GM12873 (cell line): ENCODE measurements around the gene VTI1A.

Source experiments
- TF ChIP-seq, protein P1 (sequence below): IDR thresholded peaks from 2 replicates; pipeline ENCODE4 v1.5.1; 2012; ENCODE audit warnings: low read depth, mild to moderate bottlenecking, moderate library complexity, low read length, control low read depth; ENCODE audit not compliant: insufficient read depth; ENCODE audit errors: missing control alignments

The VTI1A gene

DNA sequence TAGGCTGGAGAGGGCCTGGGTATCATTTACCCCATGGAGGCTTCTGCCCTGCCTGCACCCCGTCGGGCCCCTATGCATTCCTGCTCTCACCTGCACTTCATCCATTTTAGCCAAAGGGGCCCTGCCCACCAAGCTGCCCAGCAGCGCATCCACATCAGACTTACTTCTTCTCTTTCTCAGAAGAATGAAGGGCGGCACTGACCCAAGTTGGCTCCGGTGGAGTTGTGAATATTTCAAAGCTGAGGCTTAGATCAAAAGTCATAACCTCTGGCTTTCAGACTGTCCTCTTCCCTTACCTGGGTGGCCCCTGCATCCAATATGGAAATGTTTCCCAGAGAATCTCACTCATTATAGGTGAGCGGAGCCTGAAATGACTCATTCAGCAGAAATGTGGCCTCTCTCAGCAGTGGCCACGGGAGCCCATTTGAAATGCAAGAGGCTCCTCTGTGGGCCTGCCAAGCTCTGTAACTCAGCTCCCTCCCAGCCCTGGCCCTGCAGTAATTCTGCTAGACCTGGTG lies 385.4 kb downstream of the VTI1A start:
- TF ChIP-seq, protein P1, sequence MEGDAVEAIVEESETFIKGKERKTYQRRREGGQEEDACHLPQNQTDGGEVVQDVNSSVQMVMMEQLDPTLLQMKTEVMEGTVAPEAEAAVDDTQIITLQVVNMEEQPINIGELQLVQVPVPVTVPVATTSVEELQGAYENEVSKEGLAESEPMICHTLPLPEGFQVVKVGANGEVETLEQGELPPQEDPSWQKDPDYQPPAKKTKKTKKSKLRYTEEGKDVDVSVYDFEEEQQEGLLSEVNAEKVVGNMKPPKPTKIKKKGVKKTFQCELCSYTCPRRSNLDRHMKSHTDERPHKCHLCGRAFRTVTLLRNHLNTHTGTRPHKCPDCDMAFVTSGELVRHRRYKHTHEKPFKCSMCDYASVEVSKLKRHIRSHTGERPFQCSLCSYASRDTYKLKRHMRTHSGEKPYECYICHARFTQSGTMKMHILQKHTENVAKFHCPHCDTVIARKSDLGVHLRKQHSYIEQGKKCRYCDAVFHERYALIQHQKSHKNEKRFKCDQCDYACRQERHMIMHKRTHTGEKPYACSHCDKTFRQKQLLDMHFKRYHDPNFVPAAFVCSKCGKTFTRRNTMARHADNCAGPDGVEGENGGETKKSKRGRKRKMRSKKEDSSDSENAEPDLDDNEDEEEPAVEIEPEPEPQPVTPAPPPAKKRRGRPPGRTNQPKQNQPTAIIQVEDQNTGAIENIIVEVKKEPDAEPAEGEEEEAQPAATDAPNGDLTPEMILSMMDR: no peak

DNA sequence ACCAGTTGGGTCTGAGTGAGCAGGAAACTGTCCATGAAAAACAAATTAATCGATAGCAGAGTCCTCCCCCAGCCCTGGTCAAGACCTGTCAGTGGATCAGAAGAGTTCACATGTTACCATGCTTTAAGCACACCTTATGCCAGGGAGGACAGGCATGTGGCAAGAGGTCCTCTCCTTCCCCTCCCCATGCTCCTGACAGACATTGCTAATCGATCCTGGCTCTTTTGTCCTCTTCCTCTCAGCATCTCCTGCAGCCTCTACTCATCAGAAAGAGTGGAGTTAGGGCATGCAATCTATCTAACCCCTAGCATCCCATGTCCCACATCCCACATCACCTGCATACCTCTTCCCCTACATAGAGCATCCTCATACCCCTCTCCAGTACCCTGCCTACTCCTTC lies 385.9 kb downstream of the VTI1A start:
- TF ChIP-seq, protein P1: no peak

DNA sequence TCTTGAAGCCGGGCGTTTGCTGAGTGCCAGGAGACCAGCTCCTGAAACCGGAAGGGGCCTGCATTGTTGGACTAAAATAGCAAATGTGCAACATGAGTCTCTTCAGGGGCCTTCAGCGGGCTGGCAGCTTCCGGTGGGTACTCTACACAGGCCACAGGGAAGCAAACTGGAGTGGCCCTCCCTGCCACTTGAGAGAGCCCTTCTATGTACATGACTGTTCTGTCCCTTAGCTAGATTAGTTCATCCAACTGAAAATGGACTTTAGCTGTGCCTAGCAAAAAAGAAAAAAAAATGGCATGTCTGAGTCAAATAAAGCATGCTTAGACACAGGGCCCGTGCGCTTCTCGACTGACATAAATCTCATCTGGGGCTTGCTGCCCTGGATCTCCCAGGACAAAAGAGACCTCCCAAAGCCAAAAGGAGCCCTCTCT lies 387.8 kb downstream of the VTI1A start:
- TF ChIP-seq, protein P1: no peak

DNA sequence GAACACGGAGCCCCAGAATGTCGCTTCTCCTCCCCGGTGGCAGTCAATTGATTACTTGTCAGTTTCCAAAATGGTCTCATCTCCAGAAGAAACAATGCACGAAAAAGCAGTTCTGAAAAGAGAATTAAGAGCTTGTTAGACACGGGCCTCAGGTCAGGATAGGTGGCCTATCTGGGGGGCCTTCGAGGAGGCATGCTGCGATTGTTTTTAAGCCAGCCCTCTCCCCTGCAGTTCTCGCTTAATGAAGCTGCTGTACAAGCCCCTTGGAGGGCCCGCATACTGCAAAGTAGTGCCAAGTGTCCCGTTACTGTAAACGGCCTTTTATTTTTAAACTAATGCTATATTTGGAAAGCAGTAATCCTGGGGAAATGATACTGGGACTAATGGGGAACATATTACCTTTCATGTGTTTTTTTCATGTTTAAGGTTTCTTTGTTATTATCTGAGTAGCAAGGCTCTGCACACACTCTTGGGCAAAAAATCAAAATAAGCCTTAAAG lies 388.3 kb downstream of the VTI1A start:
- TF ChIP-seq, protein P1: no peak

DNA sequence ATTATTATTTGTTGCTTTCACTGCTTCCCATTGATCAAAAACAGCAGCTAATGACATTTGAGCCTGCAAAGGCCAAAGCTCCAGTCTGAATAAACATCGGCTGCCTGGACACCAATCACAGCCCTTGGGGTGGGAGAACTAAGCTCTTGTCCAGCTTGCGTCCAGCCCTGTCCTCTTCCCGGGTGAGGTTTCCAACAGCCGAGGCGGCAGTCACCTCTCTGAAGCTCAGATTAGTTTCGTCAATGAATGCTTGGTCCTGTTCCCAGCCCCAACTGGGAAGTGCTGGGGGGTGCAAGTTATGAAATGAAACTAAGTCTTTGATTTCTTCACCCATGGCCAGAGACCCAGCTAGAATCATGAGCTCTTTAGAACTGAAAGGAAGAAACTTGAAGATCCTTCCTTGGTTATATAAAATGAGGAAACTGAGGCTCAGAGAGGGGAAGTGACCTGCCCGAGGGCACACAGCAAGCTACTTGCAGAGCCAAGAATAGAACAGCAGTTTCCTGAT lies 389.0 kb downstream of the VTI1A start:
- TF ChIP-seq, protein P1: no peak

DNA sequence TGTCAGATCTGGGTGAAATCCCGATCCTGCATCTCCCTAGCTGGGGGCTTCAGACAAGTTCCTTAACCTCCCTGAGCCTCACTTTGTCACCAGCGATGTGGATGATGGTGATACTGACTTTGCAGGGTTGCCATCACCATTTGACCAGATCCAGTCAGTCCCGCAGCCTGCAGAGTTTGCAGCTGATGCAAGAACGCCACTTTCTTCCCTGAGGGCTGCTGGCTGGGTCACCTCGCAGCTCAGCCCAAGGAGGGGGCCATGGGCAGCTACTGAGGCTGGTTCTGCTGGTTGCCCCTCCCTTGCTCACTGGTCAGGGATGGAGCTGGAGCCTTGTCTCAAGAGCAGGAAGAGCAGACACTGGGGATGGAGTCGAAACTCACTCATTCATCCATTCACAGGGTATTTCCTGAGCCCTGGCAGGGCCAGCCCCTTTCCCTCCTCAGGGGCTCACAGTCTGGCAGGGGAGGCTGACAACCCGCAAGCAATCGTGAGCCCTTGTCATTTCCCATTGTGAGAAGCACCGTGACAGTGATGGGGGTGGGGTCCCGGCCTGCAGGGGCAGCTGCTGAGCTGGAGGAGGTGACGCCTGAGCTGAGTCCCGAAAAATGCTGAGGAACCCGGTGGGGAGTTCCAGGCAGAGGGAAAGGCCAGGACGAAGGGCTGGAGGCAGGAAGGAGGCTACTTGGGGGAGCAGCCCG lies 391.9 kb downstream of the VTI1A start:
- TF ChIP-seq, protein P1: no peak

DNA sequence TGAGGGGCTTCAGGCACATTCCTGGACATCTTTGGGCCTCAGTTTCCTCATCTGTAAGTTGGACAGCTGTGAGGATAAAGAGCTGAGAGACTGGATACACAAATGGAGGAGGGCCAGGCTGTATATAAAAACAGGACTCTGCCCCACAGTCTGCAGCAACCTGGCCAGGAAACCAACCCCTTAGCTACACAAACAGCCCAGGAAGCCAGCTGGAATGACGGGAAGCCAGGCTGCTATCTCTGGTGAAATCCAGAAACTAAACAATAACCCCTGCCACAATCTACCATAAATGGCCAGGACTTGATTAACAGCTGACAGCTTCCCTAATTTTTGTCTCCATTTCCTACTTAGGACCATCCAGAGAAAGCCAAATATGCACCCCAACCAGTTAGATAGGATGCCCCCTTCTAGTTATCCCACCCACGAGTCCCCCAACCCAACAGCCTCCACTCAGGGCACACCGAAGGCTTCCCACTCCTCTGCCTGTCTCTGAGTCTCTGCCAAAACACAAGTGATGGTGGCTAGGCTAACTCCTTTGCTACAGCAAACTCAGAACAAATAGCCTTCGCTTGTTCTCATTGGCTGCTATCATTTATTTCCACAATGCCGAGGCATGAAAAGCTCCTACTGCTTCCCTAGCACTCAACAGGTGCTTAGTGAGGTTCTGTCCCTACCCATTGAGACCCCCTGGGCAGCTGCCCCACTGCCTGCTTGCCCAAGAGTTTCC lies 393.1 kb downstream of the VTI1A start:
- TF ChIP-seq, protein P1: no peak
